GM19372 (cell line): Measurements from ENCODE around the gene PEX6.
"Not testable (repeated sequence)": the region's sequence is repeated elsewhere in the genome, so short reads cannot be mapped to it uniquely, and the experiment has no call there.

Experiments used
- ATAC-seq: cut with Tn5 transposase; IDR thresholded peaks from one replicate; pipeline ENCODE4 v1.9.1; 2021; ENCODE audit warnings: mild to moderate bottlenecking, low read depth, moderate library complexity; ENCODE audit not compliant: unreplicated experiment

The PEX6 gene

GRCh38 chr6:42998205-42998604 lies 19.2 kb upstream of the PEX6 start:
- ATAC-seq = not testable (repeated sequence)

GRCh38 chr6:42996513-42996912 lies 17.5 kb upstream of the PEX6 start:
- no peak for ATAC-seq

GRCh38 chr6:42993445-42993844 lies 14.5 kb upstream of the PEX6 start:
- ATAC-seq = no peak

- ATAC-seq = no peak
Observed at GRCh38 chr6:42989923-42990322, 10.9 kb upstream of the PEX6 start.

- ATAC-seq = no peak
Observed at GRCh38 chr6:42988486-42989020, 9.6 kb upstream of the PEX6 start.

GRCh38 chr6:42987533-42988451 lies 8.8 kb upstream of the PEX6 start:
- no peak for ATAC-seq

GRCh38 chr6:42984924-42985475 lies 6.0 kb upstream of the PEX6 start:
- no peak for ATAC-seq

- peak; percentile 91 for ATAC-seq
Observed at GRCh38 chr6:42984001-42984923, 5.3 kb upstream of the PEX6 start, which contains the start of gene PPP2R5D. PPP2R5D (plus strand) TSS chr6:42984570; CDS start chr6:42984678, 108 bp downstream.

GRCh38 chr6:42981836-42982235 lies 2.9 kb upstream of the PEX6 start:
- no peak for ATAC-seq

- no peak for ATAC-seq
Observed at GRCh38 chr6:42979523-42980177, 669 bp upstream of the PEX6 start.

GRCh38 chr6:42978487-42978838 lies 518 bp downstream of the PEX6 start:
- ATAC-seq = no peak

- no peak for ATAC-seq
Observed at GRCh38 chr6:42974919-42975505, 4.0 kb downstream of the PEX6 start.

- no peak for ATAC-seq
Observed at GRCh38 chr6:42973926-42974325, 5.1 kb downstream of the PEX6 start.

GRCh38 chr6:42971746-42972327 lies 7.1 kb downstream of the PEX6 start:
- no peak for ATAC-seq

- no peak for ATAC-seq
Observed at GRCh38 chr6:42970871-42971612, 7.9 kb downstream of the PEX6 start.

GRCh38 chr6:42969934-42970333 lies 9.0 kb downstream of the PEX6 start:
- no peak for ATAC-seq

- ATAC-seq = no peak
Observed at GRCh38 chr6:42969431-42969830, 9.6 kb downstream of the PEX6 start.

GRCh38 chr6:42968783-42969182 lies 10.2 kb downstream of the PEX6 start:
- ATAC-seq = no peak
